T-helper 2 cell (primary cell): ENCODE results near the gene KIF26A.
"Not testable (repeated sequence)": the region's sequence is repeated elsewhere in the genome, so short reads cannot be mapped to it uniquely, and the experiment has no call there.

ENCODE experiments used
- DNase-seq, 5 experiments: peaks; one replicate each; pipeline versions ENCODE4 v3.0.0 to v3.0.0-alpha.2; 2012 to 2022

Gene KIF26A

DNA sequence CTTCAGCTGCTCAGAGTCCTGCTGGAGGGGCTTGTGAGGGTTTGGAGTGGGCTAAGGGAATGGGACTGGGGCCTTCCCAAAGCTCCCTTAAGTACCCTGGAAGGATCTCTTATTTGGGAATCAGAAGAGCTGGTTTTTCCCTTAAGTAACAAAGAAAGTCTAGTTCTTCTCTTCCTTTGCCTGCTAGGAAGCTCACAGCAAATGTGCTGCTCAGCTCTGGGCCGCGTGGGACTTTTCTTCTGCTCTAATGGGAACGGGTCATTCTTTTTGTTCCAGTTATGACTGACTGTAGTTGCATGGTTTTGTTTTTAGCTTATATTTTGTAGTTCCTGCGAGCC, 6.0 kb downstream of the KIF26A start:
- no peak for DNase-seq

- DNase-seq = peak in 1 of 5 experiments; percentile 3
Measured at GRCh38 chr14:104144911-104145825, 6.8 kb downstream of the KIF26A start.

GRCh38 chr14:104145826-104146601, 7.6 kb downstream of the KIF26A start:
- DNase-seq = peak in 1 of 5 experiments; percentile 2

GRCh38 chr14:104146651-104147345, 8.4 kb downstream of the KIF26A start:
- no peak for DNase-seq

DNA sequence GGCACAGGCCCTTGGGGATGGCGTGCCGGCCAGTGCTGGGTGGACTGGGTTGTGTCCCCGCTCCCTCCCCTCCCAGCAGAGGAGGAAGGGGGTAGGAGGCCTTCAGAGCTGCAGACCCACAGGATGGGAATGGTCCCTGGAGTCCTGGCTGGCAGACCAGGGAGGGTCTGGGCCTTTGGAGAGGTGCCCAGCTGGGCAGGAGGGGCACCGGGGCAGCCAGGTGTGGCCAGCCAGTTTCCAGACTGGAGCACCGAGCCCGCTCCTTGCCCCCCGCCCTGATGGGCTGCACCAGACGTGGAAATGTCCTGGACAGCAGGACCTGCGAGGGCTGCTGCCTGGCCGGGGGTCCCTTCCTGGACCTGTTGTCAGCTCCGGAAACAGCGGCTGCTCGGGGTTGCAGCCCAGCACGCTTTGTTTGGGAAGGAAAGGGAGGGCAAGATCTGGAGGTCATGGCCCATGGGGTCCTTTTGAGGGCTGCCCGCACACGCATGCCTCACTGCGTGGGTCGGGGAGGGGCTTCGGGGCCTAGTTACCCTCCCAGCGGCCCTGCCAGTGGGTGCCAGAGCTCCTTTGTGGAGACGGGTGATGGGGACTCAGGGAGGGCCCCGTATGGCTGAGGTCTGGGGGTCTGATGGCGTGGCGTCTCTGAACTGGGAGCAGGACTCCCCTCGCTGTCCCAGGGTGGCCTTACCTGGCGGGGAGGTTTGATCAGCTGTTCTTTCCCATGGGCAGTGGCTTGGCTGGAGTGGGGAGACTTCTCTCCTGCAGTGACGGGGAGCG, 9.1 kb downstream of the KIF26A start:
- no peak for DNase-seq

DNA sequence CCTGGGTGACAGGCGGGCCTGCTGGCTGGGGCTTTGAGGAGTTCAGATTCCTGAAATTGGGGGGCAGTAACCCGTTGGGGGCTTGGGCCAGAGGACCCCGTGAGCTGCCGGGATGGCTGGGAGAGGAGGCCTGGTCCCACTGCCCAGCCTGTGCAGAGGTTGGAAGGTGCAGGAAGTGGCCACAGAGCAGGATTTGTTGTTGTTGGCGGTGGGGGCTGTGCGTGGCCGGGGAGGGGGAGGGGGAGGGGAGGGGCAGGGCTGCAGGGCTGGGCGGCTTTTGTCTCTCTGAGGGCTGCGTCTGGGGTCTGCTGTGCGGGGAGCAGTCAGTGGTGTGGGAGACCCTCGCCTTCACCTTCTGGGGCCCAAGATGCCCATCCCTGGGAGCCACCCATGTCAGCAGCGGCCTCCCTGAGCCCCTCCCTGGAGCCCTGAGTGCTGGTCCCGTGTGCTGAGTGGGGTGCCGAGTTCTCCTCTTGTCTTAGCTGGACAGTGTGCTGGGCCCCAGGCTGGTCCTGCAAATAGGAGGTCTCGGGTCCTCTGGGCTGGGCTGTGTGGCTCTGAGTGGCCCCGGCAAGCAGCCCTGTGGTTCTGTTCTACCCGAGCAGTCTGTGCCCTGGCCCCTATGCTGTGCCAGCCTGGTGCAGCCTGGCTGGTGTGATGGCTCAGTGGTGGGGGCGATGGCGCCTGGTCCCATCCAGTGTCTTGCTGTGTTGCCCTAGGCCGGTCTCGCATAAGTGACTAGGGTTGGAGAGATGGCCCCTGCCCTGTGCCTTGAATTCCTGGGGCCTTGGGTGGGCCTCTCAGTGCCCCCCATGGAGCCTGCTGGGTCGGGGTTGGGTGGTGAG, 10.3 kb downstream of the KIF26A start:
- DNase-seq = no peak

DNA sequence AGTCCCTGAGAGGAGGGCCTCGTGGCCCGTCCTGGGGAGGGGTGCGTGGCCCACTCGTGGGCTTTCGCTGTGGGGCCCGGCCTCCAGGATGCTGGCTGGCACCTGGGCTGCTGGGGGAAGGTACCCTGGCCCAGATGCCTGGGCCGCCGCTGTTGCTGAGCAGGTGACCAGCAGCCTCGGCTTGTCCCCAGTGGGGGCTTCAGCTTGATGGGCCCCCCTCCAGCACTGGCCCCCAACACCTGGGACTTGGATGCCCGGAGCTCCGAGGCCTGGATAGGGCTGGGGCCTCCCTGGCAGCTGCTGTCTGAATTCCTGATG, 10.8 kb downstream of the KIF26A start:
- DNase-seq = no peak

- no peak for DNase-seq
Measured at GRCh38 chr14:104149617-104150135, 11.3 kb downstream of the KIF26A start.

GRCh38 chr14:104150136-104151025, 12.0 kb downstream of the KIF26A start:
- peak in 1 of 5 experiments; percentile 13 for DNase-seq

- no peak for DNase-seq
Measured at GRCh38 chr14:104151026-104151381, 12.6 kb downstream of the KIF26A start.

DNA sequence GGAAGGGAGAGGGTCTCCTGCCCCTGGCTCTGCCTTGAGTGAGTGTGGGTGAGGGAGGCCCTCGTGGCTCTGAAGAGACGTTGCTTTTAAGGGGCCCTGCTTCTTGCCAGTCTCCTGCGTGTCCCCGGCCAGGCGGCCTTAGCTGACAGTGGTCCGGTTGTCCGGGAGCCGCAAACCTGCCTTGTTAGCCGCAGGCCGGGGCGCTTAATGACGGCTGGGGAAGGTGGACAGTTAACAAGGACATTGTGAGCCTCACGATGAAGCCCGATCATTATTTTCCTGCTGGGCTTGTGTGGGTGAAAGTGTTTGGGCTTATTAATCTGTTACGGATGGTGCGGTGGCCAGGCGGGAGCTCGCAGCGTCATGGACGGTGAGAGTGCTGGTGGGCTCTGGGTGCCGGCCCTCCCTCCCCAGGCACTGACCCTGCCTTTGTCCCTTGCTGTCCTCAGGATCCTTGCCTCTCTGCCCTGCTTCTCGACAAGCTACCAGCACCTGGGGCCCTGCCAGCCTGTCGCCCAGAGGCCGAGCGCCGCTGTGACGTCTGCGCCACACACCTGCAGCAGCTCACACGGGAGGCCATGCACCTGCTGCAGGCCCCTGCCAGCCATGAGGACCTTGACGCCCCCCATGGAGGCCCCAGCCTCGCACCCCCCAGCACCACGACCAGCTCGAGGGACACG, 13.3 kb downstream of the KIF26A start:
- DNase-seq = no peak

DNA sequence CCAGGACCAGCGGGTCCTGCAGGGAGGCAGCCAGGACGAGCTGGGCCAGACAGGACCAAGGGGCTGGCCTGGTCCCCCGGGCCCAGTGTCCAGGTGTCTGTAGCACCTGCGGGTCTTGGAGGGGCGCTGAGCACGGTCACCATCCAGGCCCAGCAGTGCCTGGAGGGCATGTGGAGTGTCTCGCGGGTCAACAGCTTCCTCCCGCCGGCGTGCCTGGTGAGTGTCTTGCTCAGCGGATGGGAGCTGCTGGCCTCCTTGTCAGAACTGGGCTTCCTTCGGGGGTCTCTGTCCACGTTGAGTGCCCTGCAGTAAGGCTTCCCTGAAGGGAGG, 13.8 kb downstream of the KIF26A start:
- no peak for DNase-seq

GRCh38 chr14:104152686-104153393, 14.5 kb downstream of the KIF26A start:
- DNase-seq = no peak

GRCh38 chr14:104153394-104153755, 15.0 kb downstream of the KIF26A start:
- not testable (repeated sequence) for DNase-seq

DNA sequence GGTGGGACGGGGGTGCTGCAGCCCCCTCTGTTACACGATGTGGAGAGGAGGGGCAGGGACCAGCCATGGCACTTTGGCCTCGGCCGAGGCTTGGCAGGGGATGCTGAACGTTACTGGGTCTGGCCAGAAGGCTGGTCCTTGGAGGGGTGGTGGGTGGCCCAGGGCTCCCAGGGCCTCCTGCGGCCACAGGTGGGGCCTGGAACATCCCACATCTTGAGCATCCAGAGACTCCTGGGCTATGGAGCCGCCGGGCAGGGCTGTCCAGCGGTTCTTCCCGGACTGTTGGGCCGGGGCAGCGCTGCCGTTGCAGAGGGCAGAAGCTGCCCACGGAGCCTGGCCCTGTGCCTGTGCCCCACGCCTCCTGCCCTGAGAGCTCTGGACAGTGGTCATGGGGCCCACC, 15.9 kb downstream of the KIF26A start:
- no peak for DNase-seq

- DNase-seq = no peak
Measured at GRCh38 chr14:104155513-104155912, 17.1 kb downstream of the KIF26A start.

DNA sequence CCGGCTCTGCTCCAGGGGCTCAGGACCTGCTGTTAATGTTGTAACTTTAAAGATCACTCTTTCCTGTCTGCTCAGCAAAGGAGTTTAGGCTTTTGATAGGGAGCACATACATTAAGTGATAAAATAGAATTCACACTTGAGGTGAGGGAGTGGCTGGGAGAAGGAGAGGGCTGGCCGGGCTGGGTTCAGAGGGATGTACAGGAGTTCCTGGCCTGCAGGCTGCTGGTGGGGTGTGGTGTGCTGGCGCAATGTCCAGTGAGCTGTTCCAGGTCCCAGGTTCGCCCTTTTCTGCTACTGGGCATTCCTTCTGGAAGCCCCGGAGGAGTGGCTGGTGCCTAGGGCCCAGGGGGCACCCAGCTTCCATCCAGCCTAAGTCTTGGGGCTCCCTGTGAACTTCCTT, 17.8 kb downstream of the KIF26A start:
- DNase-seq = no peak

- no peak for DNase-seq
Measured at GRCh38 chr14:104157016-104157928, 18.9 kb downstream of the KIF26A start.
